Skeletal muscle cell (primary cell): ENCODE measurements around the gene ARPC2.

Experiments used
- DNase-seq: peaks from one replicate; pipeline ENCODE4 v3.0.0-alpha.2; 2010; ENCODE audit warnings: low read depth
- H3K4me3 ChIP-seq: 2 replicates; pipeline ENCODE4 v1.5.1; 2011; ENCODE audit warnings: low read depth, mild to moderate bottlenecking, control low read depth, low read length, moderate library complexity

Gene ARPC2

GRCh38 chr2:218301176-218301819 lies 84.3 kb downstream of the ARPC2 start:
- no peak for DNase-seq
- no peak overlapping the region for H3K4me3 ChIP-seq
